ENCODE measurements around the gene LRP1.

LRP1 gene

DNA sequence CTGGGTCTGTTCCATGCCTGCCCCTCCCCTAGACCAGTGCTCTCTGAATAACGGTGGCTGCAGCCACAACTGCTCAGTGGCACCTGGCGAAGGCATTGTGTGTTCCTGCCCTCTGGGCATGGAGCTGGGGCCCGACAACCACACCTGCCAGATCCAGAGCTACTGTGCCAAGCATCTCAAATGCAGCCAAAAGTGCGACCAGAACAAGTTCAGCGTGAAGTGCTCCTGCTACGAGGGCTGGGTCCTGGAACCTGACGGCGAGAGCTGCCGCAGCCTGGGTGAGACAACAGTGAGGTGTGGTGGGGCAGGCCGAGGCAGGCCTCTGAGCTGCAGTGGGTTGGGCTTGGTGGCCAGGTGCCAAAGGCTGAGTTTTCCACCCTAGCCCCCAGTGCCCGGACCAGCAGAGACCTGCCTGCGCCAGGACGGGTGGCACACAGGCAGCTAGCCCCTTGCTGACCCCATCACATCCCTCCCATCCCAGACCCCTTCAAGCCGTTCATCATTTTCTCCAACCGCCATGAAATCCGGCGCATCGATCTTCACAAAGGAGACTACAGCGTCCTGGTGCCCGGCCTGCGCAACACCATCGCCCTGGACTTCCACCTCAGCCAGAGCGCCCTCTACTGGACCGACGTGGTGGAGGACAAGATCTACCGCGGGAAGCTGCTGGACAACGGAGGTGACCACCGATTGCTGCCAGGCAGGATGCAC, 47.3 kb downstream of the LRP1 start:
- no peak overlapping the region for H3K27ac ChIP-seq
- no peak overlapping the region for H3K4me3 ChIP-seq (IDR thresholded peaks at IDR 0.05; ENCODE audit: insufficient read depth, low read depth, low read length)
- H2AFZ ChIP-seq (ENCODE audit: low read depth), result no peak overlapping the region
- TF ChIP-seq CTCF (conservative IDR thresholded peaks at IDR 0.05; ENCODE audit: low read depth, low read length), result peak; percentile 67; the same call in 1 of the 2 replicates
- no peaks in the 10 kb centered on the region for H3K36me3 ChIP-seq (ENCODE audit: insufficient read depth)
- no peaks in the 10 kb centered on the region for H3K79me2 ChIP-seq (ENCODE audit: insufficient read depth, low read depth)
- no peaks in the 10 kb centered on the region for H3K4me1 ChIP-seq (ENCODE audit: low read depth, poor library complexity, severe bottlenecking)
- no peaks in the 10 kb centered on the region for H3K27me3 ChIP-seq (ENCODE audit: insufficient read depth, low read depth)
- no peaks in the 10 kb centered on the region for H4K20me1 ChIP-seq (ENCODE audit: insufficient read depth)
- no peak overlapping the region for H3K9ac ChIP-seq
- H3K4me2 ChIP-seq, result no peak overlapping the region

GRCh38 chr12:57176139-57176477, 47.8 kb downstream of the LRP1 start:
- no peak overlapping the region for H3K9ac ChIP-seq
- H3K79me2 ChIP-seq (ENCODE audit: insufficient read depth, low read depth), result no peaks in the 10 kb centered on the region
- no peaks in the 10 kb centered on the region for H3K36me3 ChIP-seq (ENCODE audit: insufficient read depth)
- TF ChIP-seq CTCF (conservative IDR thresholded peaks at IDR 0.05; ENCODE audit: low read depth, low read length), result peak; percentile 49
- no peaks in the 10 kb centered on the region for H3K27me3 ChIP-seq (ENCODE audit: insufficient read depth, low read depth)
- H2AFZ ChIP-seq (ENCODE audit: low read depth), result no peak overlapping the region
- H3K4me3 ChIP-seq (IDR thresholded peaks at IDR 0.05; ENCODE audit: insufficient read depth, low read depth, low read length), result no peak overlapping the region
- no peak overlapping the region for H3K27ac ChIP-seq
- H3K4me2 ChIP-seq, result no peak overlapping the region
- H3K4me1 ChIP-seq (ENCODE audit: low read depth, poor library complexity, severe bottlenecking), result no peaks in the 10 kb centered on the region
- no peaks in the 10 kb centered on the region for H4K20me1 ChIP-seq (ENCODE audit: insufficient read depth)

DNA sequence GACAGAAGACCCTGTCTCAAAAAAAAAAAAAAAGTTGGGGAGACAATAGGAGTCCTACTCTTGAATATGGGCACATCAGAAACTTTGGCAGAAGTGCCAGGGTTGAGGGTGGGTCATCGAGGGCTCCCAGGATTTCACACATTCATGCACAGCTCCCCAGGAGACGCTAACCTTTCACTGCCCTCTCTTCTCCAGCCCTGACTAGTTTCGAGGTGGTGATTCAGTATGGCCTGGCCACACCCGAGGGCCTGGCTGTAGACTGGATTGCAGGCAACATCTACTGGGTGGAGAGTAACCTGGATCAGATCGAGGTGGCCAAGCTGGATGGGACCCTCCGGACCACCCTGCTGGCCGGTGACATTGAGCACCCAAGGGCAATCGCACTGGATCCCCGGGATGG, 48.6 kb downstream of the LRP1 start:
- Histone ChIP-seq H2AFZ (ENCODE audit: low read depth) (no peak overlapping the region), H3K27me3 (ENCODE audit: insufficient read depth, low read depth) (no peaks in the 10 kb centered on the region), H3K4me2 (no peak overlapping the region), H4K20me1 (ENCODE audit: insufficient read depth) (no peaks in the 10 kb centered on the region), H3K27ac (no peak overlapping the region), H3K36me3 (ENCODE audit: insufficient read depth) (no peaks in the 10 kb centered on the region), H3K4me3 (IDR thresholded peaks at IDR 0.05; ENCODE audit: insufficient read depth, low read depth, low read length) (no peak overlapping the region), H3K79me2 (ENCODE audit: insufficient read depth, low read depth) (no peaks in the 10 kb centered on the region), H3K9ac (no peak overlapping the region), H3K4me1 (ENCODE audit: low read depth, poor library complexity, severe bottlenecking) (no peaks in the 10 kb centered on the region)
- no peak for TF ChIP-seq CTCF (conservative IDR thresholded peaks at IDR 0.05; ENCODE audit: low read depth, low read length)

DNA sequence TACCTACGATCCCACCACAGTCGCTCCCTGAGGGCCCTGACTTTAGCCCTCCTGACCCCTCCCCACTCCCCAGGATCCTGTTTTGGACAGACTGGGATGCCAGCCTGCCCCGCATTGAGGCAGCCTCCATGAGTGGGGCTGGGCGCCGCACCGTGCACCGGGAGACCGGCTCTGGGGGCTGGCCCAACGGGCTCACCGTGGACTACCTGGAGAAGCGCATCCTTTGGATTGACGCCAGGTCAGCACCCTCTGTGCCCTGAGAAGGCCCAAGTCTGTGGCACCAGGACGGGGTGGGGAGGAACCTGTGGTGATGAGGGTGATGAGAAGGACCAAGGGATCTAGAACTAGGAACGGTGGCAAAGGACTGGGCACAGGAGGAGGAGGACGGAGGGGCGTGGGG, 49.1 kb downstream of the LRP1 start:
- Histone ChIP-seq H3K36me3 (ENCODE audit: insufficient read depth) (no peaks in the 10 kb centered on the region), H3K4me1 (ENCODE audit: low read depth, poor library complexity, severe bottlenecking) (no peaks in the 10 kb centered on the region), H3K4me2 (no peak overlapping the region), H3K9ac (no peak overlapping the region), H3K79me2 (ENCODE audit: insufficient read depth, low read depth) (no peaks in the 10 kb centered on the region), H3K27ac (no peak overlapping the region), H3K27me3 (ENCODE audit: insufficient read depth, low read depth) (no peaks in the 10 kb centered on the region), H4K20me1 (ENCODE audit: insufficient read depth) (no peaks in the 10 kb centered on the region), H3K4me3 (IDR thresholded peaks at IDR 0.05; ENCODE audit: insufficient read depth, low read depth, low read length) (no peak overlapping the region), H2AFZ (ENCODE audit: low read depth) (no peak overlapping the region)
- TF ChIP-seq CTCF (conservative IDR thresholded peaks at IDR 0.05; ENCODE audit: low read depth, low read length), result no peak
